Spleen (tissue), 7 donors: ENCODE measurements around the gene OR14K1.

Experiments
- POLR2A ChIP-seq, 3 donors: fragments of 450-650 bp; IDR thresholded peaks; one replicate each; pipeline ENCODE4 v1.5.1; 2017; ENCODE audit warnings: antibody characterized with exemption in 3 of 3, mild to moderate bottlenecking in 1 of 3
- POLR2AphosphoS5 ChIP-seq, 3 donors: sonication (generic); formaldehyde crosslinking; IDR thresholded peaks; one replicate each; pipeline ENCODE4 v1.5.1; 2017; ENCODE audit warnings: antibody characterized with exemption in 3 of 3
- TF ChIP-seq, protein P1 (sequence below), 11 experiments: fragments of 200-600 bp in 7 of 11; fragments of 450-650 bp in 4 of 11; sonication (generic) in 4 of 11; IDR thresholded peaks in 8 of 11; conservative IDR thresholded peaks in 3 of 11; 1 replicate in 7 of 11; 2 replicates in 4 of 11; pipeline versions ENCODE4 v1.4.0 to v1.8.0; 2016 to 2021; ENCODE audit warnings: antibody characterized with exemption in 11 of 11, inconsistent platforms in 4 of 11, mild to moderate bottlenecking in 1 of 11
- donor health status: DM: no; HTN: no; CAD: no; lungs with moderate emphysema.
- donor health status: DM: no; HTN: no; CAD: no.
- donor health status: DM: no; HTN: no; CAD: no.

GRCh38 chr1:247748041-247748440 is 9.6 kb downstream of the OR14K1 start, which contains the start of gene OR14A2:
- TF ChIP-seq, protein P1, sequence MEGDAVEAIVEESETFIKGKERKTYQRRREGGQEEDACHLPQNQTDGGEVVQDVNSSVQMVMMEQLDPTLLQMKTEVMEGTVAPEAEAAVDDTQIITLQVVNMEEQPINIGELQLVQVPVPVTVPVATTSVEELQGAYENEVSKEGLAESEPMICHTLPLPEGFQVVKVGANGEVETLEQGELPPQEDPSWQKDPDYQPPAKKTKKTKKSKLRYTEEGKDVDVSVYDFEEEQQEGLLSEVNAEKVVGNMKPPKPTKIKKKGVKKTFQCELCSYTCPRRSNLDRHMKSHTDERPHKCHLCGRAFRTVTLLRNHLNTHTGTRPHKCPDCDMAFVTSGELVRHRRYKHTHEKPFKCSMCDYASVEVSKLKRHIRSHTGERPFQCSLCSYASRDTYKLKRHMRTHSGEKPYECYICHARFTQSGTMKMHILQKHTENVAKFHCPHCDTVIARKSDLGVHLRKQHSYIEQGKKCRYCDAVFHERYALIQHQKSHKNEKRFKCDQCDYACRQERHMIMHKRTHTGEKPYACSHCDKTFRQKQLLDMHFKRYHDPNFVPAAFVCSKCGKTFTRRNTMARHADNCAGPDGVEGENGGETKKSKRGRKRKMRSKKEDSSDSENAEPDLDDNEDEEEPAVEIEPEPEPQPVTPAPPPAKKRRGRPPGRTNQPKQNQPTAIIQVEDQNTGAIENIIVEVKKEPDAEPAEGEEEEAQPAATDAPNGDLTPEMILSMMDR (IDR thresholded peaks at IDR 0.05 in 8 of 11, conservative IDR thresholded peaks at IDR 0.05 in 3 of 11) = no peak
- TF ChIP-seq POLR2A (IDR thresholded peaks at IDR 0.05) (no peak), POLR2AphosphoS5 (IDR thresholded peaks at IDR 0.05) (no peak)
